C4-2B (cell line): ENCODE results near the gene ZNF727.

Experiments
- CTCF ChIP-seq: fragments of 450-650 bp; conservative IDR thresholded peaks from 2 replicates; pipeline ENCODE4 v1.5.1; 2017; ENCODE audit warnings: mild to moderate bottlenecking
- ZFX ChIP-seq: fragments of 450-650 bp; IDR thresholded peaks from 2 replicates; pipeline ENCODE4 v1.6.1; 2017

- TF ChIP-seq CTCF (no peak), ZFX (no peak)
These were observed 33.4 kb downstream of the ZNF727 start for GRCh38 chr7:64078699-64078994.
